Coronary artery (tissue), 2 donors: Measurements from ENCODE around the gene SP140L.
"Not testable (repeated sequence)": the region's sequence is repeated elsewhere in the genome, so short reads cannot be mapped to it uniquely, and the experiment has no call there.

Source experiments
- DNase-seq: peaks from one replicate; pipeline ENCODE4 v3.0.0-alpha.2; 2017; ENCODE audit warnings: low spot score
- H3K27ac ChIP-seq, 2 donors: fragments of 200-600 bp; sonication (generic); one replicate each; pipeline ENCODE4 v1.5.1; 2016 to 2019
- H3K4me3 ChIP-seq: fragments of 200-600 bp; sonication (generic); 2 replicates; pipeline ENCODE4 v1.5.1; 2016; ENCODE audit warnings: mild to moderate bottlenecking, moderate library complexity
- TF ChIP-seq, protein P1 (sequence below): fragments of 200-600 bp; sonication (generic); IDR thresholded peaks from one replicate; pipeline ENCODE4 v1.5.1; 2019; ENCODE audit warnings: antibody characterized with exemption

The SP140L gene

DNA sequence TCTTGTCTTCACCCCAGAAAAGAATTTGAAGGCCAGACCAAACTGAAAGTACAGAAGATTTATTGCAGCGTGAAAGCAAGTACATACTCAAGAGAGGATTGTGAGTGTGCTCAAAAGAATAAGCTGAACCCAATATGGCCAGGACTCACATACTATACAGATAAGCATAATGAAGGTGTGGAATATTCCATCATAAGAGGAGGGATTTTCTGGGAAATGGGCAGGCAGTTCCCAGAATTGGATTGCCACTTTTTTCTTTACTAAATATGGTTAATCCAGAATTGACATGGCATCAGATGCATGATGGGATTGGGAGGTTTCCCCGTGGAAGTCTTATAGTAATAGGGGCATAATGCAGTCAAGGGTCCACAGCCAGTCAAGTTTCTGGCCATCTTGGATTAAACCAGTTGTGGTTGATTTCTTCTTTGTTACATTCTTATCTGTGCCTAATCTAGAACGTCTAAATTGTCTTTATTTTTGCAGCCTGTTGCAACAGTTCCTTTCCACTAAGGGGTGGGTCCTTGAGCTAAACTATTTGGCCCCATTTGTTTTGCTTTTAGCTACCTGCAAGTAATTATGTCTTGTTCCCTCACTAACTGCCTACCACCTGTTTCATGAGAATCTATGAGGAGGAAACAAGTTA lies 9.0 kb downstream of the SP140L start:
- no peak overlapping the region for H3K4me3 ChIP-seq
- TF ChIP-seq, protein P1, sequence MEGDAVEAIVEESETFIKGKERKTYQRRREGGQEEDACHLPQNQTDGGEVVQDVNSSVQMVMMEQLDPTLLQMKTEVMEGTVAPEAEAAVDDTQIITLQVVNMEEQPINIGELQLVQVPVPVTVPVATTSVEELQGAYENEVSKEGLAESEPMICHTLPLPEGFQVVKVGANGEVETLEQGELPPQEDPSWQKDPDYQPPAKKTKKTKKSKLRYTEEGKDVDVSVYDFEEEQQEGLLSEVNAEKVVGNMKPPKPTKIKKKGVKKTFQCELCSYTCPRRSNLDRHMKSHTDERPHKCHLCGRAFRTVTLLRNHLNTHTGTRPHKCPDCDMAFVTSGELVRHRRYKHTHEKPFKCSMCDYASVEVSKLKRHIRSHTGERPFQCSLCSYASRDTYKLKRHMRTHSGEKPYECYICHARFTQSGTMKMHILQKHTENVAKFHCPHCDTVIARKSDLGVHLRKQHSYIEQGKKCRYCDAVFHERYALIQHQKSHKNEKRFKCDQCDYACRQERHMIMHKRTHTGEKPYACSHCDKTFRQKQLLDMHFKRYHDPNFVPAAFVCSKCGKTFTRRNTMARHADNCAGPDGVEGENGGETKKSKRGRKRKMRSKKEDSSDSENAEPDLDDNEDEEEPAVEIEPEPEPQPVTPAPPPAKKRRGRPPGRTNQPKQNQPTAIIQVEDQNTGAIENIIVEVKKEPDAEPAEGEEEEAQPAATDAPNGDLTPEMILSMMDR = no peak
- H3K27ac ChIP-seq = no peak overlapping the region
- no peak for DNase-seq

DNA sequence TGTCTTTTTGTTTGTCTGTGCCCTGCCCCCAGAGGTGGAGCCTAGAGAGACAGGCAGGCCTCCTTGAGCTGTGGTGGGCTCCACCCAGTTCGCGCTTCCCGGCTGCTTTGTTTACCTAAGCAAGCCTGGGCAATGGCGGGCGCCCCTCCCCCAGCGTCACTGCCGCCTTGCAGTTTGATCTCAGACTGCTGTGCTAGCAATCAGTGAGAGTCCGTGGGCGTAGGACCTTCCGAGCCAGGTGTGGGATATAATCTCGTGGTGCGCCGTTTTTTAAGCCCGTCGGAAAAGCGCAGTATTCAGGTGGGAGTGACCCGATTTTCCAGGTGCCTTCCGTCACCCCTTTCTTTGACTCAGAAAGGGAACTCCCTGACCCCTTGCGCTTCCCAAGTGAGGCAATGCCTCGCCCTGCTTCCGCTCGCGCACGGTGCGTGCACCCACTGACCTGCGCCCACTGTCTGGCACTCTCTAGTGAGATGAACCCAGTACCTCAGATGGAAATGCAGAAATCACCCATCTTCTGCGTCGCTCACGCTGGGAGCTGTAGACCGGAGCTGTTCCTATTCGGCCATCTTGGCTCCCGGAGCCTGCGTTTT lies 15.0 kb downstream of the SP140L start:
- not testable (repeated sequence) for H3K4me3 ChIP-seq, DNase-seq, H3K27ac ChIP-seq

DNA sequence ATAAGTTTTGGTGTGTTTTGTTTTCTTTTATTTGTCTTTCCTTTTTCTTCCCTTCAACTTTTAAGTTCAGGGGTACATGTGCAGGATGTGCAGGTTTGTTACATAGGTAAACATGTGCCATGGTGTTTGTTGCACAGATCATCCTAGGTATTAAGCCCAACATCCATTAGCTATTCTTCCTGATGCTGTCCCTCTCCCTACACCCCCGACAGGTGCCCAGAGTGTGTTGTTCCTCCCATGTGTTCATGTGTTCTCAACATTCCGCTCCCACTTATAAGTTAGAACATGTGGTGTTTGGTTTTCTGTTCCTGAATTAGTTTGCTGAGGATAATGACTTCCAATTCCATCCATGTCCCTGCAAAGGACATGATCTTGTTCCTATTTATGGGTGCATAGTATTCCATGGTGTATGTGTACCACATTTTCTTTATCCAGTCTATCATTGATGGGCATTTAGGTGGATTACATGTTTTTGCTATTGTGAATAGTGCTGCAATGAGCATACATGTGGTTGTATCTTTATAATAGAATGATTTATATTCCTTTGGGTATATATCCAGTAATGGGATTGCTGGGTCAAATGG lies 16.1 kb downstream of the SP140L start:
- DNase-seq, H3K4me3 ChIP-seq, H3K27ac ChIP-seq: not testable (repeated sequence)

DNA sequence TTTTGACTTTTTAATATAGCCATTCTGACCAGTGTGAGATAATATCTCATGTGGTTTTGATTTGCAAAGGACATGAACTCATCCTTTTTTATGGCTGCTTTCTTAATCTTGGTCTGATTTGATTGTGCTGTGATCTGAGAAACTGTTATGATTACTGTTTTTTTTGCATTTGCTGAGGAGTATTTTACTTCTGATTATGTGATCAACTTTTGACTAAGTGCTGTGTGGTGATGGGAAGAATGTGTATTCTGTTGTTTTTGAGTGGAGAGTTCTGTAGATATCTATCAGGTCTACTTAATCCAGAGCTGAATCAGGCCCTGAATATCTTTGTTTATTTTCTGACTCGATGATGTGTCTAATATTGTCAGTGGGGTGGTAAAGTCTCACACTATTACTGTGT lies 16.8 kb downstream of the SP140L start:
- no peak overlapping the region for H3K4me3 ChIP-seq
- DNase-seq = no peak
- no peak overlapping the region for H3K27ac ChIP-seq

DNA sequence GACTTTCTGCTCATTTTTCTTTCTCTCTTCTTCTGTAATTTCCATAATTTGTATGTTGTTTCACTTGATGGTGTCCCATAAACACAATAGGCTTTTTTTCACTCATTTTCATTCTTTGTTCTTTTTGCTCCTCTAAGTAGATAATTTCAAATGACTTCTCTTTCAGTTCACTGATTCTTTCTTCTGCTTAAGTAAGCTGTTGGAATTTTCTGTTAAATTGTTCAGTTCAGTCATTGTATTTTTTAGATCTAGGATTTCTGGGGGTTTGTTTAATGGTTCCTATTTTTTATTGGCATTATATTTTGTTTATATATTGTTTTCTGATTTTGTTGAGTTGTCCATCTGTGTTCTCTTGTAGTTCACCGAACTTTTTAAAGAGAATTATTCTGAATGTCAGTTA lies 19.5 kb downstream of the SP140L start:
- Histone ChIP-seq H3K27ac (no peak overlapping the region), H3K4me3 (no peak overlapping the region)
- TF ChIP-seq, protein P1 = no peak
- DNase-seq = no peak

More for the DNA sequence above, 16.8 kb downstream of the SP140L start:
- TF ChIP-seq, protein P1 = no peak

DNA sequence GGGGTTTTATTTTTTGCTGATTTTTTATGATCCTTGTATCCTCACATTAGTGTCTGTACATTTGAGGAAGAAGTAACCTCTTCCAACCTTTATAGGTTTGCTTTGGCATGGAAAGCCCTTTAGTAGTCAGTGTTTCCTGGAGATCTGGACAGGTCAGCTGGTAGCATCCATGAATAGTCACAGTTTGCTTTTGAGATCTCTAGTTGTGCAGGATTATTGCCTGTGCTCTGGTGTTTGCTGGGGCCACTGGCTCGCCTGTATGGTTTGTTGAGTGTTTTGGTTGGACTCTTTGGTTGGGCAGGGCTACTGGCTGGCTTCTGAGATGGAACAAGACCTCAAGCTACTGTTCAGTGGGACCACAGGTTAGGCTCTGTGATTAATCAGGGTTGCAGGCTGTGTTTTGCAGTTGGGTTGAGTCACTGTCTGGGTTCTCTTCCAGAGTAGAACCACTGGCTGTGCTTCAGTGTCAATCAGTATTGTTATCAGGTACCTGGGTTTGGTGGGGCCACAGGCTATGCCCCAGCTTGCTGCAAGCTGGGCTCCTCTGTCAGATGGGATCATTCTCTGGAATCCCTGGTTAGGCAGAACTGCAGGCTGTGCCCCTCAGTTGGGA lies 20.0 kb downstream of the SP140L start:
- TF ChIP-seq, protein P1 = no peak
- Histone ChIP-seq H3K4me3 (no peak overlapping the region), H3K27ac (no peak overlapping the region)
- no peak for DNase-seq

DNA sequence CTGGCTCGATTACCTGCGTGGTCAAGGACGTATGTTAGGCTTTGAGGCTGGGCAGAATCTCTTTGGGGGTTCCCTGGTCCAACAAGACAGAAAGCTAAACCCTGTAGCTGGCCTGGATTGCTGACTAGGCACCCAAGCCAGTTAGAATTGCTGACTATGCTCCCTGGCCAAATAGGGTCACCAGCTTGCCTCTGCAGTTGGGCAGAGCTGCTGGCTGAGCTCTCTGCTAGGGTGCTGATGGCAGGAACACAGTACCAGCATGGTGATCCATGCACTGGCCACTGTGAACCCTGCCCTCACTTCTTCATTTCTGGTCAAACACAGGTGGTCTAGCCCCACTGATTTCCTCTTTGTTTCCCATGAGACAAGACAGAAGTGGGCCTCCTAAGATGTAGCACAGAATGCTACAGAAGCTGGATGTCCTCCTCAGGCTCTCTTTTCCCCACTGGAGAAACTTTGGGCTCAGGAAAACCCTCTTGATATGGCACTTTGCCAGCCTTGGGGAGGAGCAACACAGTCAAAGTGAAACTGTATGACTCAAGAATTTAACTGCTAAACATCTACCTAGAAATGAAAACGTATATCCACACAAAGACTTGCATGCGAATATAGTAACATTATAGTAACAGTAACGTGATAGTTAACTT lies 20.8 kb downstream of the SP140L start:
- H3K27ac ChIP-seq = no peak overlapping the region
- DNase-seq = no peak
- TF ChIP-seq, protein P1 = no peak
- H3K4me3 ChIP-seq = no peak overlapping the region
